ENCODE measurements around the gene LETM1. TPM values are rescaled to one million over a fixed set of nuclear protein-coding genes. Genes with fewer than 3 reads are reported as not detected.

The LETM1 gene
- polyA plus RNA-seq, 3 donors: 18.2 to 19.8 (median 18.6) TPM

GRCh38 chr4:1797298-1797860 lies 58.6 kb downstream of the LETM1 start:
- DNase-seq (ENCODE audit: low read depth in 3 of 3, low spot score in 2 of 3): no peak

GRCh38 chr4:1796486-1797204 lies 59.3 kb downstream of the LETM1 start:
- no peak for DNase-seq (ENCODE audit: low read depth in 3 of 3, low spot score in 2 of 3)

GRCh38 chr4:1795299-1796195 lies 60.4 kb downstream of the LETM1 start:
- no peak for DNase-seq (ENCODE audit: low read depth in 3 of 3, low spot score in 2 of 3)

GRCh38 chr4:1794809-1795298 lies 61.1 kb downstream of the LETM1 start:
- no peak for DNase-seq (ENCODE audit: low read depth in 3 of 3, low spot score in 2 of 3)

- no peak for DNase-seq (ENCODE audit: low read depth in 3 of 3, low spot score in 2 of 3)
Measured at GRCh38 chr4:1793940-1794808, 61.8 kb downstream of the LETM1 start.

GRCh38 chr4:1793496-1793840 lies 62.5 kb downstream of the LETM1 start:
- DNase-seq (ENCODE audit: low read depth in 3 of 3, low spot score in 2 of 3): no peak

GRCh38 chr4:1792832-1793495 lies 63.0 kb downstream of the LETM1 start, which contains the start of gene FGFR3:
Gene FGFR3, plus strand, starts transcription at chr4:1793293. Its CDS starts 642 bp downstream, at chr4:1793935.
- no peak for DNase-seq (ENCODE audit: low read depth in 3 of 3, low spot score in 2 of 3)

GRCh38 chr4:1792158-1792831 lies 63.7 kb downstream of the LETM1 start:
- no peak for DNase-seq (ENCODE audit: low read depth in 3 of 3, low spot score in 2 of 3)

- no peak for DNase-seq (ENCODE audit: low read depth in 3 of 3, low spot score in 2 of 3)
Measured at GRCh38 chr4:1790005-1790404, 66.0 kb downstream of the LETM1 start.

- DNase-seq (ENCODE audit: low read depth in 3 of 3, low spot score in 2 of 3): no peak
Measured at GRCh38 chr4:1789552-1789951, 66.4 kb downstream of the LETM1 start.

- no peak for DNase-seq (ENCODE audit: low read depth in 3 of 3, low spot score in 2 of 3)
Measured at GRCh38 chr4:1788254-1788973, 67.5 kb downstream of the LETM1 start.

GRCh38 chr4:1787411-1788077 lies 68.4 kb downstream of the LETM1 start:
- no peak for DNase-seq (ENCODE audit: low read depth in 3 of 3, low spot score in 2 of 3)

- no peak for DNase-seq (ENCODE audit: low read depth in 3 of 3, low spot score in 2 of 3)
Measured at GRCh38 chr4:1786544-1787362, 69.2 kb downstream of the LETM1 start.

GRCh38 chr4:1785592-1785991 lies 70.4 kb downstream of the LETM1 start:
- no peak for DNase-seq (ENCODE audit: low read depth in 3 of 3, low spot score in 2 of 3)

GRCh38 chr4:1784789-1785591 lies 71.0 kb downstream of the LETM1 start:
- no peak for DNase-seq (ENCODE audit: low read depth in 3 of 3, low spot score in 2 of 3)

- DNase-seq (ENCODE audit: low read depth in 3 of 3, low spot score in 2 of 3): no peak
Measured at GRCh38 chr4:1784395-1784788, 71.6 kb downstream of the LETM1 start.

Measured in right renal cortex interstitium (tissue), 3 donors.